ENCODE measurements around the gene ABHD4.
"Not testable (repeated sequence)": the region's sequence is repeated elsewhere in the genome, so short reads cannot be mapped to it uniquely, and the experiment has no call there.

The ABHD4 gene

GRCh38 chr14:22561661-22562579 is 36.2 kb upstream of the ABHD4 start:
- peak; percentile 53 for DNase-seq (ENCODE audit: low read depth, low spot score)

GRCh38 chr14:22563987-22564386 is 34.1 kb upstream of the ABHD4 start:
- DNase-seq (ENCODE audit: low read depth, low spot score) = no peak

- no peak for DNase-seq (ENCODE audit: low read depth, low spot score)
Observed at GRCh38 chr14:22564463-22564862, 33.6 kb upstream of the ABHD4 start.

- no peak for DNase-seq (ENCODE audit: low read depth, low spot score)
Observed at GRCh38 chr14:22565391-22565945, 32.6 kb upstream of the ABHD4 start.

GRCh38 chr14:22566266-22566665 is 31.8 kb upstream of the ABHD4 start:
- not testable (repeated sequence) for DNase-seq (ENCODE audit: low read depth, low spot score)

- DNase-seq (ENCODE audit: low read depth, low spot score) = no peak
Observed at GRCh38 chr14:22566845-22567244, 31.3 kb upstream of the ABHD4 start.

GRCh38 chr14:22567437-22567836 is 30.7 kb upstream of the ABHD4 start:
- no peak for DNase-seq (ENCODE audit: low read depth, low spot score)

GRCh38 chr14:22569106-22569736 is 28.9 kb upstream of the ABHD4 start:
- DNase-seq (ENCODE audit: low read depth, low spot score) = no peak

GRCh38 chr14:22569737-22570131 is 28.4 kb upstream of the ABHD4 start:
- no peak for DNase-seq (ENCODE audit: low read depth, low spot score)

- peak; percentile 83 for DNase-seq (ENCODE audit: low read depth, low spot score)
Observed at GRCh38 chr14:22570132-22570949, 27.8 kb upstream of the ABHD4 start.

GRCh38 chr14:22572562-22573058 is 25.5 kb upstream of the ABHD4 start:
- DNase-seq (ENCODE audit: low read depth, low spot score) = no peak

- no peak for DNase-seq (ENCODE audit: low read depth, low spot score)
Observed at GRCh38 chr14:22573804-22574203, 24.3 kb upstream of the ABHD4 start.

GRCh38 chr14:22577334-22577908 is 20.7 kb upstream of the ABHD4 start:
- no peak for DNase-seq (ENCODE audit: low read depth, low spot score)

GRCh38 chr14:22579236-22579635 is 18.9 kb upstream of the ABHD4 start:
- no peak for DNase-seq (ENCODE audit: low read depth, low spot score)

GRCh38 chr14:22579881-22580280 is 18.2 kb upstream of the ABHD4 start:
- no peak for DNase-seq (ENCODE audit: low read depth, low spot score)

- no peak for DNase-seq (ENCODE audit: low read depth, low spot score)
Observed at GRCh38 chr14:22580625-22581024, 17.5 kb upstream of the ABHD4 start.

- no peak for DNase-seq (ENCODE audit: low read depth, low spot score)
Observed at GRCh38 chr14:22583994-22584393, 14.1 kb upstream of the ABHD4 start.

GRCh38 chr14:22587247-22587646 is 10.9 kb upstream of the ABHD4 start:
- no peak for DNase-seq (ENCODE audit: low read depth, low spot score)

GRCh38 chr14:22587677-22588422 is 10.2 kb upstream of the ABHD4 start:
- DNase-seq (ENCODE audit: low read depth, low spot score) = not testable (repeated sequence)

- no peak for DNase-seq (ENCODE audit: low read depth, low spot score)
Observed at GRCh38 chr14:22588526-22589095, 9.5 kb upstream of the ABHD4 start.

Measured in activated CD4-positive, CD25-positive, alpha-beta regulatory T cell treated with anti-CD3 and anti-CD28 coated beads, Interleukin-2, amount 50 U/mL, for 16 hours (primary cell).